Large intestine (tissue), 3 donors: ENCODE measurements around the gene DFFA. TPM values are rescaled to one million over a fixed set of nuclear protein-coding genes. Genes with fewer than 3 reads are reported as not detected.
"Not testable (repeated sequence)": the region's sequence is repeated elsewhere in the genome, so short reads cannot be mapped to it uniquely, and the experiment has no call there.

Source experiments
- DNase-seq, 2 donors: peaks; one replicate each; pipeline versions ENCODE4 v3.0.0 to v3.0.0-alpha.2; 2013
- H3K27ac ChIP-seq: one replicate; pipeline ENCODE4 v1.5.1; 2013; ENCODE audit warnings: low read length
- H3K27me3 ChIP-seq: 2 replicates; pipeline ENCODE4 v1.6.1; 2013; ENCODE audit warnings: low read length; ENCODE audit not compliant: control insufficient read depth, insufficient read depth
- H3K36me3 ChIP-seq: 2 replicates; pipeline ENCODE4 v1.6.1; 2013; ENCODE audit warnings: low read length; ENCODE audit not compliant: control insufficient read depth, insufficient read depth
- H3K4me1 ChIP-seq: one replicate; pipeline ENCODE4 v1.6.1; 2013; ENCODE audit warnings: low read length; ENCODE audit not compliant: control insufficient read depth, insufficient read depth
- H3K4me3 ChIP-seq: one replicate; pipeline ENCODE4 v1.5.1; 2013; ENCODE audit warnings: low read length
- H3K9me3 ChIP-seq: one replicate; pipeline ENCODE4 v1.6.1; 2013; ENCODE audit warnings: mild to moderate bottlenecking, low read depth, low read length, moderate library complexity; ENCODE audit not compliant: control insufficient read depth
- WGBS: methylation state at CpG from one replicate; pipeline ENCODE4 v1.1.5; 2013; ENCODE audit warnings: low lambda C conversion rate; ENCODE audit not compliant: insufficient coverage; 5-methylcytosine and 5-hydroxymethylcytosine counted together
- polyA plus RNA-seq: library from polyadenylated mRNA; unstranded; fragments of 120-200 nt; gene quantifications from one replicate; pipeline ENCODE4 v1.2.1, GENCODE V29; 2013

DFFA gene
- polyA plus RNA-seq, 1 donor = 29.3 TPM

DNA sequence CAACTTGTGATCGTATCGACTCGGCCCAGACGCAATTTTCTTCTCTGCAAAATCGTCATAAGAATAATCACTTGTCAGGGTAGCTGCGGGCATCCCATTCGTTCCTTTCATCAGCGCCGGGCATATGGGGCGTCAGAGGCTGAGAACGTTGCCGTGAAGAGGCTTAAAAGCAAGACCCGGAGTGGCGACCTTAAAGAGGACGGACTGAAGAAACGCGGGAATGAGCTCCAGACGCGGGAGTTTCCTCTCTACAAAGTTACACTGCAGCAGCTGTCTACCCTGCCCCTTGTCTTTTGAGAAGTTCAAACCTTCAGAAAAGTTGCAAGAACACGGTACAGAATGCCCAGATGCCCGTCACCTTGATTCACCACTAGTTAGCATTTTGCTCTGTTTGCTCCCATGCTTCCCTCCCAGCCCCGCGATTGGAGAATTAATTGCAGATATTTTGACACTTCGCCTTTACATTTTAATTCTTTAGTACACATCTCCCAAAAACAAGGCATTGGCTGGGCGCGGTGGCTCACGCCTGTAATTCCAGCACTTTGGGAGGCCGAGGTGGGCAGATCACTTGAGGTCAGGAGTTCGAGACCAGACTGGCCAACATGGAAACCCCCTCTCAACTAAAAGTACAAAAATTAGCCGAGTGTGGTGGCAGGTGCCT lies 41.1 kb downstream of the DFFA start:
- Histone ChIP-seq H3K4me1 (peaks cover 23% of the 10 kb centered on the region), H3K27ac (peak overlapping the region; percentile 46), H3K36me3 (no peaks in the 10 kb centered on the region), H3K4me3 (peak overlapping the region; percentile 66), H3K9me3 (no peaks in the 10 kb centered on the region), H3K27me3 (no peaks in the 10 kb centered on the region)
- no peak for DNase-seq
- WGBS = no CpG with 5 or more reads among the region's 30 CpGs

- Histone ChIP-seq H3K27me3 (no peaks in the 10 kb centered on the region), H3K4me1 (peaks cover 23% of the 10 kb centered on the region), H3K36me3 (no peaks in the 10 kb centered on the region), H3K4me3 (peak within 1 kb of the TSS; percentile 66), H3K9me3 (no peaks in the 10 kb centered on the region), H3K27ac (peak within 1 kb of the TSS; percentile 46)
- peak; percentile 89 to 96 for DNase-seq
- WGBS = 0% methylated on average over 2 of the region's 95 CpGs
Measured at GRCh38 chr1:10430216-10431069, 41.9 kb downstream of the DFFA start, which contains the start of gene CENPS. Gene CENPS, plus strand, starts transcription at chr1:10430433. Its CDS starts 85 bp downstream, at chr1:10430518.

DNA sequence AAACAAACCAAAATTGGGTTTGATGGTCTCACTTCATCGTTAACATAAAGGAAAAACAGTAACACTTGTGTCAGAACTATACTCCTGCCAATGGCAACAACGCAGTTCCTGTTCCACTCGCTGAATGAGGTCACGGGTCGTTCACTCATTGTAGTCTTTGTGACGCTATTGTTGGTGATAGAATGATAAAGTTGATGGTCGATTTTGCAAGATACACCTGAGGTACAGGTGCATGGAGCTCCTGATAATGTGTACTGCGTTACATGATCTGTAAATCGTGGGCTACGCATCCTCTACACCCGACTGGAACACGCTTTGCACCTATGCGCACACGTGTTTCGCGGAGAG lies 42.5 kb downstream of the DFFA start:
- Histone ChIP-seq H3K27ac (no peak overlapping the region), H3K4me1 (peaks cover 23% of the 10 kb centered on the region), H3K4me3 (peak overlapping the region; percentile 2), H3K27me3 (no peaks in the 10 kb centered on the region), H3K9me3 (no peaks in the 10 kb centered on the region), H3K36me3 (no peaks in the 10 kb centered on the region)
- WGBS = no CpG with 5 or more reads among the region's 16 CpGs
- DNase-seq = no peak

DNA sequence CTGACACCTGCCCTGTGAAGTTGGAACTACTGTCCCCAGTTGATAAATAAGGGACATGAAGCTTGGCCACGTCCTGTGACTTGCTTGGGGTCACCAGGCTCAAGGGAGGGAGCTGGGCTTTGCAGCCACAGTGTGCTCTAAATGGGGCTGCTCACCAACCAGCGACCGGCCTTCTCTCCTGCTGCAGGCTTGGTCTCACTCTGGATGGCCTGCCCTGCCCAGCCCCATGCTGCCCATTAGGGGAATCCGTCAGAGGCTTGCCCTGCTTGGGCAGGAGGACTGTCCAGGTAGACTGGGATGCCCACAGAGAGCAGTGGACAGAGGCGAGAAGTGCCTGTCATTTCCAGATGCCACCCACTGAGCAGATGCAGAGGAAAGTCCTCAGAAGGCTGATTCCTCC lies 43.3 kb downstream of the DFFA start:
- no CpG with 5 or more reads among the region's 5 CpGs for WGBS
- DNase-seq = no peak
- H3K27me3 ChIP-seq = no peaks in the 10 kb centered on the region

DNA sequence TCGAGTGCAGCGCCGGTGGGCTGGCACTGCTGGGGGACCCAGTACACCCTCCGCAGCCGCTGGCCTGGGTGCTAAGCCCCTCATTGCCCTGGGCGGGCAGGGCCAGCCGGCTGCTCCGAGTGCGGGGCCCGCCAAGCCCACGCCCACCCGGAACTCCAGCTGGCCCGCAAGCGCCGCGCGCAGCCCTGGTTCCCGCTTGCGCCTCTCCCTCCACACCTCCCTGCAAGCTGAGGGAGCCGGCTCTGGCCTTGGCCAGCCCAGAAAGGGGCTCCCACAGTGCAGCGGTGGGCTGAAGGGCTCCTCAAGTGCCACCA lies 45.8 kb downstream of the DFFA start:
- not testable (repeated sequence) for H3K27ac ChIP-seq, H3K4me3 ChIP-seq, H3K27me3 ChIP-seq, H3K36me3 ChIP-seq, H3K4me1 ChIP-seq, DNase-seq, H3K9me3 ChIP-seq
- no CpG with 5 or more reads among the region's 21 CpGs for WGBS

More for the DNA sequence above, 43.3 kb downstream of the DFFA start:
- peaks cover 23% of the 10 kb centered on the region for H3K4me1 ChIP-seq
- no peak overlapping the region for H3K4me3 ChIP-seq
- no peak overlapping the region for H3K27ac ChIP-seq
- H3K36me3 ChIP-seq = no peaks in the 10 kb centered on the region
- H3K9me3 ChIP-seq = no peaks in the 10 kb centered on the region

GRCh38 chr1:10425826-10426534 lies 46.3 kb downstream of the DFFA start:
- H3K27me3 ChIP-seq, H3K27ac ChIP-seq, DNase-seq, H3K36me3 ChIP-seq, H3K4me3 ChIP-seq, H3K4me1 ChIP-seq, H3K9me3 ChIP-seq: not testable (repeated sequence)
- no CpG with 5 or more reads among the region's 21 CpGs for WGBS

DNA sequence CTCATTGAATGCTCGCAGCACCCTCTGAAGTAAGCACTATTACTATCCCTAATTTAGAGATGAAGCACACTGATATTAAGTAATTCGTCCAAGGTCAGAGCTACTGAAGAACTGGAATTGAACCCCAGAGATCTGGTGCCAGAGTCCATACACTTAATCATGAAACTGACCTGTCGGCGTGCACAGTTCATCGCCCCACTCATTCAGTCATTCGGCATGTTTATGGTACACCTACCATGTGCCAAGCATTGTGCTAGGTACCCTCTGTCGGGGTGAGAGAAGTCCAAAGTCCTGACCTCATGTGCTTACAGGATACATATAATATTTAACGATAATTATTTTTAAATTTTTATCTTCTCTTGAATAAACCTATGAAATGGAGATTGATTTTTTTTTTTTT lies 47.7 kb downstream of the DFFA start:
- H3K27ac ChIP-seq = no peak overlapping the region
- 80% methylated on average over 1 of the region's 8 CpGs for WGBS

GRCh38 chr1:10424034-10424433 lies 48.3 kb downstream of the DFFA start:
- Histone ChIP-seq H3K27me3 (no peaks in the 10 kb centered on the region), H3K4me3 (no peak overlapping the region), H3K27ac (no peak overlapping the region), H3K36me3 (peaks cover 24% of the 10 kb centered on the region), H3K9me3 (no peaks in the 10 kb centered on the region), H3K4me1 (no peaks in the 10 kb centered on the region)
- no CpG with 5 or more reads among the region's 9 CpGs for WGBS
- DNase-seq = no peak

More for the DNA sequence above, 47.7 kb downstream of the DFFA start:
- no peaks in the 10 kb centered on the region for H3K27me3 ChIP-seq
- DNase-seq = peak in 1 of 2 donors; percentile 39
- no peak overlapping the region for H3K4me3 ChIP-seq
- H3K4me1 ChIP-seq = no peaks in the 10 kb centered on the region
- peaks cover 19% of the 10 kb centered on the region for H3K36me3 ChIP-seq
- no peaks in the 10 kb centered on the region for H3K9me3 ChIP-seq

DNA sequence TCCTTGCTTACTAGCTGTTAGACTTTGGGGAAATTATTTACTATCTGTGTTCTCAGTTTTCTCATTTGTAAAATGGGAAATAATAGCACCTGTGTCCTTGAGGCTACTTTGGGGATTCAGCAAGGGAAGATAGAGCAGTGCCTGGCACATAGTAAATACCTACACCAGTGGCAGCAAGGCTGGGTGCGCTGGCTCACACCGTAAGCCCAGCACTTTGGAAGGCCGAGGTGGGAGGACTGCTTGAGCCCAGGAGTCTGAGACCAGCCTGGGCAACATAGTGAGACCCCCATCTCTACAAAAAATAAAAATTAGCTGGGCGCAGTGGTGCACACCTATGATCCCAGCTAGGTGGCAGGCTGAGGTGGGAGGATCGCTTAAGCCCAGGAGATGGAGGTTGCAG lies 50.7 kb downstream of the DFFA start:
- no CpG with 5 or more reads among the region's 5 CpGs for WGBS
- Histone ChIP-seq H3K4me3 (no peak overlapping the region), H3K27ac (no peak overlapping the region)

GRCh38 chr1:10419351-10419750 lies 53.0 kb downstream of the DFFA start:
- H3K4me3 ChIP-seq = no peak overlapping the region
- no CpG with 5 or more reads among the region's 15 CpGs for WGBS
- no peak overlapping the region for H3K27ac ChIP-seq
- H3K9me3 ChIP-seq = no peaks in the 10 kb centered on the region
- H3K4me1 ChIP-seq = no peaks in the 10 kb centered on the region
- no peak for DNase-seq
- H3K27me3 ChIP-seq = no peaks in the 10 kb centered on the region
- peaks cover 56% of the 10 kb centered on the region for H3K36me3 ChIP-seq

More for the DNA sequence above, 50.7 kb downstream of the DFFA start:
- no peaks in the 10 kb centered on the region for H3K9me3 ChIP-seq
- peaks cover 42% of the 10 kb centered on the region for H3K36me3 ChIP-seq
- H3K4me1 ChIP-seq = no peaks in the 10 kb centered on the region
- DNase-seq = no peak
- no peaks in the 10 kb centered on the region for H3K27me3 ChIP-seq
